DND-41 (cell line): ENCODE results near the gene TTC17.

Source experiments
- ATAC-seq: fragments of 200-7000 bp; cut with Tn5 transposase; 3 replicates; pipeline ENCODE4 v1.9.1; 2021; ENCODE audit warnings: low read depth; ENCODE audit not compliant: insufficient read depth
- DNase-seq: peaks from one replicate; pipeline ENCODE4 v3.0.0-alpha.2; 2020
- H2AFZ ChIP-seq: 2 replicates; pipeline ENCODE4 v1.6.0; 2012; ENCODE audit warnings: low read depth, low read length
- H3K27ac ChIP-seq: 2 replicates; pipeline ENCODE4 v1.5.1; 2012; ENCODE audit warnings: low read length, inconsistent platforms
- H3K27me3 ChIP-seq: fragments of 200-600 bp; sonication (generic); 2 replicates; pipeline ENCODE4 v1.6.0; 2012; ENCODE audit warnings: low read length, mild to moderate bottlenecking, inconsistent platforms; ENCODE audit not compliant: insufficient read depth, poor library complexity
- H3K36me3 ChIP-seq: 2 replicates; pipeline ENCODE4 v1.5.1; 2012; ENCODE audit warnings: low read length, inconsistent platforms; ENCODE audit not compliant: insufficient read depth
- H3K4me1 ChIP-seq: 2 replicates; pipeline ENCODE4 v1.5.1; 2012; ENCODE audit warnings: mild to moderate bottlenecking, low read length; ENCODE audit not compliant: insufficient read depth
- H3K4me2 ChIP-seq: 2 replicates; pipeline ENCODE4 v1.6.0; 2012; ENCODE audit warnings: mild to moderate bottlenecking, moderate library complexity, low read length, inconsistent platforms; ENCODE audit not compliant: insufficient read depth
- H3K4me3 ChIP-seq, 2 experiments: fragments of 200-600 bp in 1 of 2; shearing (Covaris generic) in 1 of 2; 2 replicates each; pipeline ENCODE4 v1.5.1; 2012 to 2016; ENCODE audit warnings: inconsistent platforms in 2 of 2, low read length in 2 of 2, mild to moderate bottlenecking in 2 of 2, low read depth in 1 of 2, moderate library complexity in 1 of 2
- H3K79me2 ChIP-seq: 2 replicates; pipeline ENCODE4 v1.6.0; 2012; ENCODE audit warnings: low read length, inconsistent platforms; ENCODE audit not compliant: insufficient read depth
- H3K9ac ChIP-seq: 2 replicates; pipeline ENCODE4 v1.6.0; 2012; ENCODE audit warnings: low read depth, mild to moderate bottlenecking, inconsistent platforms, low read length, moderate library complexity
- H3K9me3 ChIP-seq: 2 replicates; pipeline ENCODE4 v1.5.1; 2012; ENCODE audit warnings: low read length, moderate library complexity, mild to moderate bottlenecking, inconsistent platforms; ENCODE audit not compliant: insufficient read depth, severe bottlenecking
- H4K20me1 ChIP-seq: 2 replicates; pipeline ENCODE4 v1.6.0; 2012; ENCODE audit warnings: low read length; ENCODE audit not compliant: insufficient read depth
- CTCF ChIP-seq: IDR thresholded peaks from 2 replicates; pipeline ENCODE4 v1.5.1; 2012; ENCODE audit warnings: borderline replicate concordance, low read length, moderate library complexity, mild to moderate bottlenecking; ENCODE audit not compliant: poor library complexity, severe bottlenecking; ENCODE audit errors: extremely low read depth
- EZH2 ChIP-seq: IDR thresholded peaks from 3 replicates; pipeline ENCODE4 v1.6.1; 2012; ENCODE audit warnings: borderline replicate concordance, low read depth, mild to moderate bottlenecking, moderate library complexity, low read length, inconsistent platforms; ENCODE audit not compliant: severe bottlenecking

TTC17 gene

GRCh38 chr11:43377389-43377788, 18.7 kb downstream of the TTC17 start:
- Histone ChIP-seq H3K4me3 (no peak overlapping the region), H3K4me2 (no peak overlapping the region), H3K27ac (no peak overlapping the region), H3K9ac (no peak overlapping the region), H3K36me3 (peaks cover 34% of the 10 kb centered on the region), H4K20me1 (peaks cover 21% of the 10 kb centered on the region; the same call in 1 of the 2 replicates), H3K4me1 (no peaks in the 10 kb centered on the region), H3K79me2 (peaks cover 65% of the 10 kb centered on the region), H2AFZ (no peak overlapping the region), H3K9me3 (no peaks in the 10 kb centered on the region), H3K27me3 (no peaks in the 10 kb centered on the region)
- no peak for DNase-seq
- no peak for ATAC-seq
- TF ChIP-seq EZH2 = no peak
- TF ChIP-seq CTCF = no peak

DNA sequence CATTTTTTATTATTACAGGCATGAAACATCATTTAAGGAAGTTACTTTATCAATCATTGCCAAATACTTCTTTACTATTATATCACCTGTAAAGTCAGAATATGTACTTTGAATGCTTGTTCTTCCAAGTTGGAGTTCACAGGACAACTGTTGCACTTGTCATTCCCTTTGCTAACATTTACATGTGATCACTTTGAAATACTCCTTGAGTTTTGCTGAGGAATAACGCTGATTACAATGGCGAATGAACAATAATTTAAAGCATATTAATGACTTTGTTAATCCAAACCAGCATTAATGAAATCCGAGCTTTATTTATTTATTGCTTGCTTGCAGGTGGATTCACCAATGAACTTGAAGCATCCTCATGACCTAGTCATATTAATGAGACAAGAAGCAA, 20.2 kb downstream of the TTC17 start:
- Histone ChIP-seq H3K4me2 (no peak overlapping the region), H3K79me2 (peaks cover 51% of the 10 kb centered on the region), H3K27me3 (no peaks in the 10 kb centered on the region), H3K27ac (no peak overlapping the region), H4K20me1 (peaks cover 17% of the 10 kb centered on the region; the same call in 1 of the 2 replicates), H3K9me3 (no peaks in the 10 kb centered on the region), H3K4me3 (no peak overlapping the region), H3K9ac (no peak overlapping the region), H3K4me1 (no peaks in the 10 kb centered on the region), H2AFZ (no peak overlapping the region), H3K36me3 (peaks cover 31% of the 10 kb centered on the region)
- TF ChIP-seq CTCF (no peak), EZH2 (no peak)
- DNase-seq (no peak), ATAC-seq (no peak)

GRCh38 chr11:43381802-43382201, 23.1 kb downstream of the TTC17 start:
- Histone ChIP-seq H2AFZ (no peak overlapping the region), H4K20me1 (peaks cover 7% of the 10 kb centered on the region; the same call in 1 of the 2 replicates), H3K4me1 (no peaks in the 10 kb centered on the region), H3K79me2 (peaks cover 28% of the 10 kb centered on the region), H3K27me3 (no peaks in the 10 kb centered on the region), H3K4me2 (no peak overlapping the region), H3K36me3 (peaks cover 38% of the 10 kb centered on the region), H3K9ac (no peak overlapping the region), H3K4me3 (no peak overlapping the region), H3K9me3 (no peaks in the 10 kb centered on the region), H3K27ac (no peak overlapping the region)
- ATAC-seq (no peak), DNase-seq (no peak)
- TF ChIP-seq CTCF (no peak), EZH2 (no peak)

- peaks cover 44% of the 10 kb centered on the region for H3K36me3 ChIP-seq
Observed at GRCh38 chr11:43382614-43383013, 23.9 kb downstream of the TTC17 start.

More at GRCh38 chr11:43382614-43383013, 23.9 kb downstream of the TTC17 start:
- DNase-seq (no peak), ATAC-seq (no peak)
- TF ChIP-seq CTCF (no peak), EZH2 (no peak)
- H3K9ac ChIP-seq = no peak overlapping the region
- no peaks in the 10 kb centered on the region for H3K27me3 ChIP-seq
- H3K4me1 ChIP-seq = no peaks in the 10 kb centered on the region
- H4K20me1 ChIP-seq = peaks cover 8% of the 10 kb centered on the region; the same call in 1 of the 2 replicates
- no peak overlapping the region for H3K27ac ChIP-seq
- H3K9me3 ChIP-seq = no peaks in the 10 kb centered on the region
- H3K4me2 ChIP-seq = no peak overlapping the region
- no peak overlapping the region for H3K4me3 ChIP-seq
- H2AFZ ChIP-seq = no peak overlapping the region
- H3K79me2 ChIP-seq = peaks cover 25% of the 10 kb centered on the region
